Ascending aorta (tissue), 2 donors: ENCODE results near the gene S1PR3. TPM values are rescaled to one million over a fixed set of nuclear protein-coding genes. Genes with fewer than 3 reads are reported as not detected.

ENCODE experiments used
- DNase-seq, 2 donors: peaks; one replicate each; pipeline ENCODE4 v3.0.0-alpha.2; 2019; ENCODE audit warnings: low spot score in 2 of 2
- H3K27ac ChIP-seq, 2 donors: fragments of 200-600 bp; sonication (generic); one replicate each; pipeline ENCODE4 v1.5.1; 2016 to 2017; ENCODE audit warnings: mild to moderate bottlenecking in 1 of 2
- H3K27me3 ChIP-seq: fragments of 200-600 bp; sonication (generic); one replicate; pipeline ENCODE4 v1.5.1; 2017
- H3K36me3 ChIP-seq, 2 donors: fragments of 200-600 bp; sonication (generic); one replicate each; pipeline ENCODE4 v1.5.1; 2016
- H3K4me1 ChIP-seq, 2 donors: fragments of 200-600 bp; sonication (generic); one replicate each; pipeline ENCODE4 v1.5.1; 2016 to 2017; ENCODE audit warnings: mild to moderate bottlenecking in 1 of 2
- H3K4me3 ChIP-seq, 2 donors: fragments of 200-600 bp; sonication (generic); one replicate each; pipeline ENCODE4 v1.5.1; 2016 to 2017; ENCODE audit warnings: mild to moderate bottlenecking in 1 of 2
- H3K9me3 ChIP-seq, 2 donors: fragments of 200-600 bp; sonication (generic); one replicate each; pipeline ENCODE4 v1.5.1; 2016
- intact Hi-C: fragments of 100-400 bp; cut with DNase I; formaldehyde crosslinking; loops from one replicate; pipeline ENCODE4 v1.15.1; 2023
- total RNA-seq: library from RNA; depleted of rRNA; stranded (reverse); fragments of >200 nt; gene quantifications from one replicate; pipeline ENCODE4 v1.1.0, GENCODE V29; 2016
- TF ChIP-seq, protein P1 (sequence below), 3 experiments: fragments of 200-600 bp in 2 of 3; fragments of 450-650 bp in 1 of 3; sonication (generic) in 2 of 3; IDR thresholded peaks; one replicate each; pipeline ENCODE4 v1.5.1; 2016 to 2019; ENCODE audit warnings: antibody characterized with exemption in 3 of 3, mild to moderate bottlenecking in 1 of 3, moderate library complexity in 1 of 3

S1PR3 gene
- total RNA-seq, 1 donor from 2014 or later = 59.3 TPM

DNA sequence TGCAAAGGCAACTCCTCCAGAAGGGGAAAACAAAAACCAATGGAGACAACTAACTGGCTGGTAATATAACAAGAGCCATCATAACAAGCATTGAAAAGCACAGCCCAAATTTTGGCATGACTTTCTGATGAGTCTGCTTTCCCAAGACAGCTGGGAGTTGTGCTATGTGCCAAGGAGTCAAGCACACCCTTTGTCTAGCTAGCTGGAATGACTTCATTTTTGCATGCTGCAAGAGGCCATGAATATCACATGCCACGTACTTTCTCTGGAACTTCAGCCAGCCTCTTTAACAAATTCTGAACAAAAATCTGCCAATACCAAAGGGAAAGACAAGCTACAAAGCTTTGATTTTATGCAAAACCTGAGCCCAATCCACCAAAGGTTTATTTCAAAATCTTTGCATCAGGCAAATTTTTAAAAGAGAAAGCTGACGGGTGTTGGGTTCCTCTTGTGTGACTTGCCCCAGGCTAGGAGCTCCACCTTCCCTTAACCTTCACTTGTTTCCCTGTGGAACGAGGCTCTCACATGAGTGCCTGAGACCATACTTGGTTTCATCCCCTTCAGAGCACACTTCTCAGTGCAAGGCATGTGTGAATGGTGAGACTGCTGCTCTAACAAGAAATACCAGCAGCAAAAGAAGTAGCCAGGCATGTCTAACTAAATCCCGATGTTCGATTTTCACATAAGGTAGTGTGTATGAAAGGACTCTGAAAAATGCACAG lies 47.3 kb downstream of the S1PR3 start:
- no peak overlapping the region for H3K27ac ChIP-seq
- intact Hi-C loops = no loop called here
- no peaks in the 10 kb centered on the region for H3K4me1 ChIP-seq
- no peaks in the 10 kb centered on the region for H3K9me3 ChIP-seq
- no peak overlapping the region for H3K4me3 ChIP-seq
- H3K27me3 ChIP-seq = no peaks in the 10 kb centered on the region
- no peaks in the 10 kb centered on the region for H3K36me3 ChIP-seq
- no peak for DNase-seq
- TF ChIP-seq, protein P1, sequence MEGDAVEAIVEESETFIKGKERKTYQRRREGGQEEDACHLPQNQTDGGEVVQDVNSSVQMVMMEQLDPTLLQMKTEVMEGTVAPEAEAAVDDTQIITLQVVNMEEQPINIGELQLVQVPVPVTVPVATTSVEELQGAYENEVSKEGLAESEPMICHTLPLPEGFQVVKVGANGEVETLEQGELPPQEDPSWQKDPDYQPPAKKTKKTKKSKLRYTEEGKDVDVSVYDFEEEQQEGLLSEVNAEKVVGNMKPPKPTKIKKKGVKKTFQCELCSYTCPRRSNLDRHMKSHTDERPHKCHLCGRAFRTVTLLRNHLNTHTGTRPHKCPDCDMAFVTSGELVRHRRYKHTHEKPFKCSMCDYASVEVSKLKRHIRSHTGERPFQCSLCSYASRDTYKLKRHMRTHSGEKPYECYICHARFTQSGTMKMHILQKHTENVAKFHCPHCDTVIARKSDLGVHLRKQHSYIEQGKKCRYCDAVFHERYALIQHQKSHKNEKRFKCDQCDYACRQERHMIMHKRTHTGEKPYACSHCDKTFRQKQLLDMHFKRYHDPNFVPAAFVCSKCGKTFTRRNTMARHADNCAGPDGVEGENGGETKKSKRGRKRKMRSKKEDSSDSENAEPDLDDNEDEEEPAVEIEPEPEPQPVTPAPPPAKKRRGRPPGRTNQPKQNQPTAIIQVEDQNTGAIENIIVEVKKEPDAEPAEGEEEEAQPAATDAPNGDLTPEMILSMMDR (IDR thresholded peaks at IDR 0.05) = no peak

- no peak for DNase-seq
- H3K4me3 ChIP-seq = no peak overlapping the region
- no peaks in the 10 kb centered on the region for H3K36me3 ChIP-seq
- TF ChIP-seq, protein P1 (IDR thresholded peaks at IDR 0.05) = no peak
- intact Hi-C loops = no loop called here
- H3K9me3 ChIP-seq = no peaks in the 10 kb centered on the region
- no peak overlapping the region for H3K27ac ChIP-seq
- no peaks in the 10 kb centered on the region for H3K27me3 ChIP-seq
- no peaks in the 10 kb centered on the region for H3K4me1 ChIP-seq
Measured at GRCh38 chr9:89039104-89039465, 47.8 kb downstream of the S1PR3 start.

DNA sequence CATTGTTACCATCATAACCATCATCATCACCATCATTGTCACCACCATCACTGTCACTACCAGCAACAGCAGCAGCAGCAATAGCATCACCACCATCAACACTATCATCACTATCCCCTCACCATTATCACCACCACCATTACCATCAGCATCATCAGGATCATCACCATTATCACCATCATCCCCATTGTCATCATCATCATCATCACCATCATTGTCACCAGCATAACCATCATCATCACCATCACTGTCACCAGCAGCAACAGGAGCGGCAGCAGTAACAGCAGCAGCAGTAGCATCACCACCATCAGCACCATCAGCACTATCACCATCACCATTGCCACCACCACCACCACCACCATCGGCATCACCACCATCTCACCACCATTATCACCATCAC lies 48.4 kb downstream of the S1PR3 start:
- H3K36me3 ChIP-seq = no peaks in the 10 kb centered on the region
- TF ChIP-seq, protein P1 (IDR thresholded peaks at IDR 0.05) = no peak
- no peak overlapping the region for H3K27ac ChIP-seq
- H3K4me3 ChIP-seq = no peak overlapping the region
- H3K27me3 ChIP-seq = no peaks in the 10 kb centered on the region
- intact Hi-C loops = no loop called here
- DNase-seq = no peak
- no peaks in the 10 kb centered on the region for H3K9me3 ChIP-seq
- no peaks in the 10 kb centered on the region for H3K4me1 ChIP-seq

GRCh38 chr9:89042984-89043383 lies 51.7 kb downstream of the S1PR3 start:
- no peaks in the 10 kb centered on the region for H3K36me3 ChIP-seq

GRCh38 chr9:89044104-89044503 lies 52.8 kb downstream of the S1PR3 start:
- Histone ChIP-seq H3K27me3 (no peaks in the 10 kb centered on the region), H3K4me1 (no peaks in the 10 kb centered on the region), H3K9me3 (no peaks in the 10 kb centered on the region), H3K36me3 (no peaks in the 10 kb centered on the region), H3K4me3 (no peak overlapping the region), H3K27ac (no peak overlapping the region)
- intact Hi-C loops = no loop called here
- DNase-seq = no peak
- TF ChIP-seq, protein P1 (IDR thresholded peaks at IDR 0.05) = no peak

More at GRCh38 chr9:89042984-89043383, 51.7 kb downstream of the S1PR3 start:
- H3K4me3 ChIP-seq = no peak overlapping the region
- no peaks in the 10 kb centered on the region for H3K9me3 ChIP-seq
- no peak overlapping the region for H3K27ac ChIP-seq
- no peaks in the 10 kb centered on the region for H3K4me1 ChIP-seq
- no peaks in the 10 kb centered on the region for H3K27me3 ChIP-seq
- TF ChIP-seq, protein P1 (IDR thresholded peaks at IDR 0.05) = no peak
- intact Hi-C loops = no loop called here
- DNase-seq = no peak

DNA sequence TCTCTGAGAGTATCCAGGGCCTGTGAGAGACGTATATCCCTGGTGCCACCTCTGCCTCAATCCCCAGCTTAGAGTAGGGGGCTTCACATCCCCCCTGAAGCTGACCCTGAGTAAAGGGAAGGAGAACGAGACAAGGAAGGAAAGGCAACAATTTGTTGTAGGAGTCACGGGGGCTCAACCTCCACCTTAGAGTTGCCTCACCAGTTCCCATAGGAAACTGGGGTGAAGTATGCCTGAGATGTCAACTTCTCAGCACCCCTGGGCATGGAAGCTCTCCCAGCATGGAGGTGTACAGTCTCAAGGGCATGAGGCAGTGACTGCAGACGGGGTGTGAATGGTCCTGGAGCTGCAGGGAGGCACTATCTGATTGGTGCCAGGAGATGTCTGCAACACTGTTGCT lies 53.6 kb downstream of the S1PR3 start:
- Histone ChIP-seq H3K9me3 (no peaks in the 10 kb centered on the region), H3K27ac (no peak overlapping the region), H3K36me3 (no peaks in the 10 kb centered on the region), H3K4me3 (no peak overlapping the region), H3K27me3 (no peaks in the 10 kb centered on the region), H3K4me1 (no peaks in the 10 kb centered on the region)
- no peak for DNase-seq
- intact Hi-C loops = no loop called here
- TF ChIP-seq, protein P1 (IDR thresholded peaks at IDR 0.05) = no peak
